ENCODE measurements around the gene FAM83B.
"Not testable (repeated sequence)": the region's sequence is repeated elsewhere in the genome, so short reads cannot be mapped to it uniquely, and the experiment has no call there.

Gene FAM83B

GRCh38 chr6:54970337-54970736 is 123.8 kb downstream of the FAM83B start:
- in situ Hi-C loops (cut with MboI; ENCODE audit: low sequenced_read_pairs) = no loop called here

- in situ Hi-C loops (cut with MboI; ENCODE audit: low sequenced_read_pairs) = no loop called here
Measured at GRCh38 chr6:54971825-54972224, 125.3 kb downstream of the FAM83B start.

- in situ Hi-C loops (cut with MboI; ENCODE audit: low sequenced_read_pairs) = not testable (repeated sequence)
Measured at GRCh38 chr6:54979161-54979560, 132.6 kb downstream of the FAM83B start.

GRCh38 chr6:54980511-54981275 is 134.1 kb downstream of the FAM83B start:
- in situ Hi-C loops (cut with MboI; ENCODE audit: low sequenced_read_pairs) = no loop called here

GRCh38 chr6:54981276-54981609 is 134.7 kb downstream of the FAM83B start:
- in situ Hi-C loops (cut with MboI; ENCODE audit: low sequenced_read_pairs) = no loop called here

GRCh38 chr6:54981647-54982046 is 135.1 kb downstream of the FAM83B start:
- in situ Hi-C loops (cut with MboI; ENCODE audit: low sequenced_read_pairs) = no loop called here

- in situ Hi-C loops (cut with MboI; ENCODE audit: low sequenced_read_pairs) = no loop called here
Measured at GRCh38 chr6:54987633-54988290, 141.2 kb downstream of the FAM83B start.

GRCh38 chr6:54988576-54988975 is 142.0 kb downstream of the FAM83B start:
- in situ Hi-C loops (cut with MboI; ENCODE audit: low sequenced_read_pairs) = no loop called here

- in situ Hi-C loops (cut with MboI; ENCODE audit: low sequenced_read_pairs) = no loop called here
Measured at GRCh38 chr6:54990001-54990400, 143.4 kb downstream of the FAM83B start.

Measured in HL-60/S4 treated with retinoic acid at 250 ng/mL for 4 days and 3 days (cell line).